Neutrophil (primary cell): ENCODE data around the gene RAET1L.
"Not testable (repeated sequence)": the region's sequence is repeated elsewhere in the genome, so short reads cannot be mapped to it uniquely, and the experiment has no call there.

Source experiments
- H3K27ac ChIP-seq: fragments of 200-600 bp; sonication (generic); 2 replicates; pipeline ENCODE4 v1.5.1; 2016; ENCODE audit warnings: mild to moderate bottlenecking, moderate library complexity
- H3K27me3 ChIP-seq: fragments of 200-600 bp; sonication (generic); 2 replicates; pipeline ENCODE4 v1.6.0; 2016; ENCODE audit warnings: mild to moderate bottlenecking
- H3K36me3 ChIP-seq: fragments of 200-600 bp; sonication (generic); 2 replicates; pipeline ENCODE4 v1.5.1; 2017
- H3K4me1 ChIP-seq, 2 experiments: fragments of 200-600 bp in 1 of 2; sonication (generic) in 1 of 2; 1 replicate in 1 of 2; 2 replicates in 1 of 2; pipeline versions ENCODE4 v1.5.1 to v1.6.1; 2013 to 2016; ENCODE audit warnings: low read depth in 1 of 2, low read length in 1 of 2, mild to moderate bottlenecking in 1 of 2, moderate library complexity in 1 of 2; ENCODE audit not compliant: control insufficient read depth in 1 of 2, insufficient read depth in 1 of 2
- H3K4me3 ChIP-seq, 2 experiments: fragments of 200-600 bp in 1 of 2; sonication (generic) in 1 of 2; 1 replicate in 1 of 2; 2 replicates in 1 of 2; pipeline ENCODE4 v1.5.1; 2013 to 2016; ENCODE audit warnings: low read depth in 1 of 2, low read length in 1 of 2, mild to moderate bottlenecking in 1 of 2, moderate library complexity in 1 of 2
- H3K9me3 ChIP-seq: fragments of 200-600 bp; sonication (generic); 2 replicates; pipeline ENCODE4 v1.5.1; 2016
- TF ChIP-seq, protein P1 (sequence below): fragments of 200-600 bp; sonication (generic); IDR thresholded peaks from 2 replicates; pipeline ENCODE4 v1.5.1; 2016; ENCODE audit warnings: antibody characterized with exemption

Gene RAET1L

DNA sequence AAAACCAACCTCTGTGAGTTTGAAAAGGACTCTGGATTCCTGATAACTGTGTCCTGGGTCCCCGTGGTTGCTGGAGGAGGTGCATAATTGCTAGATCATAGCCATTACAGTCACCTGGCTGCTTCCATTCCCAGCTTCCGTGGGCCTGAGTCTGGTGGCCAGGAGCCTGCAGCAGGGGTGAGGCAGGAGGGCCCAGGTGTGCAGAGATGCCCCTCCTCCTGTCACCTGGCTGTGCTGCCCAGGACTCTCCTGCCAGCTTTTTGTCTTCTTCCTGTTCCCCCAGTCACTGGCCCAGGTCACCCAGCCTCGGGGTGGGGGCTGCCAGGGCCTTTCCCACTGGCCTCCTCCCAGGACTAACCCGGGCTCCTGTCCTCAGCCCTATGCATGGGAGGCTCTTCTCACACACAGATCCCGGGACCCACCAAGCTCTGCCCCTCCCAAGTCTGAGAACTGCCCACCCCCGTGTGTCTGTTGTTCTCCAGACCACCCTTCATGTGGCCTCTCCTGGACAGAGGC lies 30.0 kb downstream of the RAET1L start:
- peaks cover 0 to 6% of the 10 kb centered on the region in 2 experiments for H3K4me1 ChIP-seq
- no peak overlapping the region for H3K27ac ChIP-seq
- H3K4me3 ChIP-seq: no peak overlapping the region
- no peaks in the 10 kb centered on the region for H3K36me3 ChIP-seq
- peaks cover 98% of the 10 kb centered on the region for H3K27me3 ChIP-seq
- H3K9me3 ChIP-seq: no peaks in the 10 kb centered on the region
- TF ChIP-seq, protein P1, sequence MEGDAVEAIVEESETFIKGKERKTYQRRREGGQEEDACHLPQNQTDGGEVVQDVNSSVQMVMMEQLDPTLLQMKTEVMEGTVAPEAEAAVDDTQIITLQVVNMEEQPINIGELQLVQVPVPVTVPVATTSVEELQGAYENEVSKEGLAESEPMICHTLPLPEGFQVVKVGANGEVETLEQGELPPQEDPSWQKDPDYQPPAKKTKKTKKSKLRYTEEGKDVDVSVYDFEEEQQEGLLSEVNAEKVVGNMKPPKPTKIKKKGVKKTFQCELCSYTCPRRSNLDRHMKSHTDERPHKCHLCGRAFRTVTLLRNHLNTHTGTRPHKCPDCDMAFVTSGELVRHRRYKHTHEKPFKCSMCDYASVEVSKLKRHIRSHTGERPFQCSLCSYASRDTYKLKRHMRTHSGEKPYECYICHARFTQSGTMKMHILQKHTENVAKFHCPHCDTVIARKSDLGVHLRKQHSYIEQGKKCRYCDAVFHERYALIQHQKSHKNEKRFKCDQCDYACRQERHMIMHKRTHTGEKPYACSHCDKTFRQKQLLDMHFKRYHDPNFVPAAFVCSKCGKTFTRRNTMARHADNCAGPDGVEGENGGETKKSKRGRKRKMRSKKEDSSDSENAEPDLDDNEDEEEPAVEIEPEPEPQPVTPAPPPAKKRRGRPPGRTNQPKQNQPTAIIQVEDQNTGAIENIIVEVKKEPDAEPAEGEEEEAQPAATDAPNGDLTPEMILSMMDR: no peak

DNA sequence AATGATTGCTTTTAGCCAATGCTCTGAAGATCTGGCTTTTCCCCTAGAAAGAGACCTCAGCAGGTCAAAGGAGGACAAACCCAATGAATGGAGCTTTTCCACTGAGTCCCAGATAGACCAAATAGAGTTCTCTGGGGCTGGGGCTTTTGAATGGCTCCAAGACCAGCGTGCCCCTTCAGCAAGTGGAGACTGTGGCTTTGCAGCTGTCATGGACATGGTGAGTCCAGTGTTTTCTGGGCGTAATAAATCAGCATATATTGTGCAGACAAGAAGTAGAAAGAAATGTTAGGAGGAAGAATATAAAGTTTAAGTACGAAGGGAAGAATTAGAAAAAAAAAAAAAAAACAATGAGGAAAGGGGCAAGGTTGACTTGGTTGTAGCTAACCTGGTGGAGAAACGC lies 33.5 kb downstream of the RAET1L start:
- Histone ChIP-seq H3K27ac (no peak overlapping the region), H3K36me3 (no peaks in the 10 kb centered on the region), H3K9me3 (no peaks in the 10 kb centered on the region), H3K4me3 (no peak overlapping the region), H3K27me3 (peaks cover 100% of the 10 kb centered on the region), H3K4me1 (peaks cover 0 to 8% of the 10 kb centered on the region in 2 experiments)
- TF ChIP-seq, protein P1: no peak

DNA sequence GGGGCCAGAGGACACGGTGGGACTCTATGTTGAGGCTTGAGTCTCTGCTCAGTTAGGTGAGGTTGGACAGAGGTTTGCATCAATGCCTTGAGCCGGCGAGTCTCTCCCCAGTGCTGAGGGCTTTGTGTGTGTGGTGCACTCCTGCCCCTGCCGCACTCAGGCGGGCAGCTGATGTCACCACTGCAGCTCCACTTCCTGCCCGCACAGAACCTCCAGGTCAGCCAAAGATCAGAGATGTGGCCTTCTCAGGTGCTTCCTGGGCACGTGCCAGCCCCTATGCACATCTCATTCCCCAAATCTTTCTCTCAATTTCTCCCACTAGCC lies 33.9 kb downstream of the RAET1L start:
- H3K9me3 ChIP-seq, H3K4me1 ChIP-seq: not testable (repeated sequence)
- H3K27me3 ChIP-seq: peaks cover 100% of the 10 kb centered on the region

DNA sequence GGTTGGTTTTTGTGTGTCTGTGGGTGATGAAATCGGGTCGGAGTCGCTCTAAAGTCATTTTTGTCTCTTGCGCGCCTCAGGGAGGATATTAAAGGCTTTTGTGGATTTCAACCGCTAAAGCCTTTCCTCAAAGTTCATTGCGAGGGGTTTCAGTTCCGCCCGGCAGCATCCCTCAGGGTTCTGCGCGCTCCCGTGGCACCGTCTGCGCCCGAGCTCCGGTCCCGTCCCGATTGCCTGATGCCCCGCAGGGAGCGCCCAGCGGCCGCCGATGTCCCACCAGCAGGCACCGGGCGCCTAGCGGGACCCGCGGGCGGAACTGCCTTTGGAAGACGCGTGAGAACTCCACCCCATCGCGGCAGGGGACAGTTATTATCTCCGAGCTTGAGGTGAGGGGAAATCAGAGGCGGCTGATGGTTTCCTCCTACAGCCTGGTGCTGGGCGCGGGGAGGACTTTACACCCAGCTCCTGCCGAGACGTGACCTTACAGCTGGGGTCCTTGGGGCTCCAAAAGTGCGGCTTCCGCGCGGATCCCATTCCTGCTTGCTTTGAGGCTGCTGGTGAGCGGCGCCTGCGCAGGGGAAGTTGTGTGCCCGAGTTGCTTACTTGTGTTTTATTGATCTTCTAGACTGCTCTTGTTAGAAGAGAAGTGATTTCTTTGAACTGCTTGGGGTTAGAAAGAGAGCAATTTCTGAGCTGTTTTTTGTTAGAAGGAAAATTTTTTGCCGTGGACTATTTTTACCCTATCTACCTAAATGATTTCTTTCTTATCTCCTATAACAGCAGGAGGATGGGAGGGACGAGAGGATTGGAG lies 34.5 kb downstream of the RAET1L start:
- Histone ChIP-seq H3K27me3 (peaks cover 100% of the 10 kb centered on the region), H3K9me3 (no peaks in the 10 kb centered on the region), H3K36me3 (no peaks in the 10 kb centered on the region), H3K27ac (no peak overlapping the region), H3K4me1 (peaks cover 0 to 8% of the 10 kb centered on the region in 2 experiments), H3K4me3 (no peak overlapping the region)
- TF ChIP-seq, protein P1: no peak

More for the DNA sequence above, 33.9 kb downstream of the RAET1L start:
- not testable (repeated sequence) for H3K27ac ChIP-seq, H3K36me3 ChIP-seq, H3K4me3 ChIP-seq

DNA sequence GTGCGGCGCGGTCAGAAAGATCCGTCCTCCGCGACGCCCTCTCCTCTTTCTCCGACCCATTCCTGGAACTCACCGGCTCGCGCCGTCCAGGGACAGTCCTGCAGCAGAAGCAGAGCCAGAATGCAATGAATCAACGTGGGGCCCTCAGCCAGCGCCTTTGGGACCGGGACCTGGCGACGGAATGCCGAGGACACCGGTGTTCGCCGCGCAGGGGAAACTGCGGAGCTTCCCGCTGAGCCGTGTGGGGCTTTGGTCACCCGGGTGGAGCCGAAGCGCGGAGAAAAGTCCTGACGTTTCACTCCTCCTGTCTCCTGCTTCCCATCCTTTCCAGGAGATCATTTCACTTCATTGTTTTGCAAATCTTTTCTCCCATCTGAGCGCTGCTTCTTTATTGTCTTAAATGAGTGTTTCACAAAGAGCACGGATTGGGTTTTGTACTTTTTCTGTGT lies 35.1 kb downstream of the RAET1L start:
- TF ChIP-seq, protein P1: no peak
- Histone ChIP-seq H3K36me3 (no peaks in the 10 kb centered on the region), H3K9me3 (no peaks in the 10 kb centered on the region), H3K27me3 (peaks cover 100% of the 10 kb centered on the region), H3K4me3 (no peak overlapping the region), H3K4me1 (peaks cover 0 to 8% of the 10 kb centered on the region in 2 experiments), H3K27ac (no peak overlapping the region)
